ENCODE measurements around the gene MPV17L2.
A peak's percentile ranks its signal among the peaks of the same experiment; 100 is the strongest.
"Not testable (repeated sequence)": the region's sequence is repeated elsewhere in the genome, so short reads cannot be mapped to it uniquely, and the experiment has no call there.

The MPV17L2 gene

GRCh38 chr19:18192673-18193387 is at the start of gene MPV17L2:
Gene MPV17L2, plus strand, starts transcription at chr19:18193218. Its CDS starts 64 bp downstream, at chr19:18193282.
- peak; percentile 99 for DNase-seq (ENCODE audit: low spot score)

GRCh38 chr19:18143902-18144301 is 49.1 kb upstream of the MPV17L2 start:
- no peak for DNase-seq (ENCODE audit: low spot score)

GRCh38 chr19:18144361-18144760 is 48.7 kb upstream of the MPV17L2 start:
- no peak for DNase-seq (ENCODE audit: low spot score)

GRCh38 chr19:18144906-18145305 is 48.1 kb upstream of the MPV17L2 start:
- DNase-seq (ENCODE audit: low spot score) = no peak

- no peak for DNase-seq (ENCODE audit: low spot score)
These were observed 47.5 kb upstream of the MPV17L2 start for GRCh38 chr19:18145391-18145999.

GRCh38 chr19:18147396-18147795 is 45.6 kb upstream of the MPV17L2 start:
- no peak for DNase-seq (ENCODE audit: low spot score)

GRCh38 chr19:18149596-18149975 is 43.4 kb upstream of the MPV17L2 start:
- no peak for DNase-seq (ENCODE audit: low spot score)

GRCh38 chr19:18150776-18151624 is 42.0 kb upstream of the MPV17L2 start:
- DNase-seq (ENCODE audit: low spot score) = no peak

GRCh38 chr19:18152442-18152816 is 40.6 kb upstream of the MPV17L2 start:
- DNase-seq (ENCODE audit: low spot score) = peak; percentile 99

- DNase-seq (ENCODE audit: low spot score) = peak; percentile 100
These were observed 40.0 kb upstream of the MPV17L2 start, which contains the start of gene PIK3R2 for GRCh38 chr19:18152817-18153555. Gene PIK3R2, plus strand, starts transcription at chr19:18153163. Its CDS starts 2,717 bp downstream, at chr19:18155880.

GRCh38 chr19:18153556-18154134 is 39.4 kb upstream of the MPV17L2 start:
- no peak for DNase-seq (ENCODE audit: low spot score)

- no peak for DNase-seq (ENCODE audit: low spot score)
These were observed 37.6 kb upstream of the MPV17L2 start for GRCh38 chr19:18155095-18156087.

- no peak for DNase-seq (ENCODE audit: low spot score)
These were observed 36.8 kb upstream of the MPV17L2 start for GRCh38 chr19:18156268-18156667.

- DNase-seq (ENCODE audit: low spot score) = no peak
These were observed 36.1 kb upstream of the MPV17L2 start for GRCh38 chr19:18156841-18157464.

- peak; percentile 71 for DNase-seq (ENCODE audit: low spot score)
These were observed 35.5 kb upstream of the MPV17L2 start for GRCh38 chr19:18157465-18158063.

GRCh38 chr19:18158467-18158866 is 34.6 kb upstream of the MPV17L2 start:
- no peak for DNase-seq (ENCODE audit: low spot score)

GRCh38 chr19:18159059-18159616 is 33.9 kb upstream of the MPV17L2 start:
- DNase-seq (ENCODE audit: low spot score) = not testable (repeated sequence)

- no peak for DNase-seq (ENCODE audit: low spot score)
These were observed 33.2 kb upstream of the MPV17L2 start for GRCh38 chr19:18159810-18160209.

GRCh38 chr19:18160493-18160970 is 32.5 kb upstream of the MPV17L2 start:
- no peak for DNase-seq (ENCODE audit: low spot score)
